NCI-H146 (cell line): ENCODE results near the gene ANXA1.

Experiments used
- DNase-seq: peaks from one replicate; lab custom pipeline; 2025; lab: John Stamatoyannopoulos, UW

ANXA1 gene

DNA sequence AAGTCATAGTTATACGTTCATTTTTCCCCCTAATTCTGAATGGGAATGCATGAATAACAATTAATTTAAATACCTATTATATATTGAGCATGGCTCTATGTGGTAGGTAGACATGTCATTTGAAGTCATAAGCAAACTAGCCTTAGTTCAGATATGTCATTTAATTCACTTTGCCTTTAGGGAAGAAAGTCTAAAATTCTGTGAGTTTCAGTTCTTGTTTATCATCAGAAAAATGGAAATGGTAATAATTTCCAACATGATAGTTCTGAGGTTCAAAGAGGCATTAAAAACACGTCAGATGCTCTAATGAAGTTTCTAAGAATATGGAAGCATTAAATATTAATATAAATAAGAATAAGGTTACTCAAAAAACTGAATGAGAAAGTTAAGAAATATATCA is 13.1 kb upstream of the ANXA1 start:
- no peak for DNase-seq

DNA sequence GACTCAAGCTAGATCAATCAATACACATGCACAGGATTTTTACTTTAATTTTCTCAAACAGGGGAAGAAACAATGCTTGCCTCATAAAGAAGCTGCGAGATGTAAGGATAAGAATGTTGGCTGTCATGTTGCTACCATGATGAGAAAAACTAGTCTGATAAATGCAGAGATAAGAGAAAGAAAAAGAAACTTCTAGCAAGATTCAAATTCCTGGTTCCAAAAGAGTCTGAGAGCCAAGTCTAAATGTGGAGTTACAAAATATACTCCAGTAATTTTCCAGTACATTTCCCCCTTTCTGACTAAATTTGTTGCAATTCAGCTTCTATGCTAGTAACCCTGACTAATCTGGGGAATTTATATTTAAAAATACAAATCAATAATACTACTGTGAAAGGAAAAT is 10.4 kb upstream of the ANXA1 start:
- no peak for DNase-seq

- DNase-seq, result no peak
Measured at GRCh38 chr9:73143711-73144328, 7.8 kb upstream of the ANXA1 start.

- no peak for DNase-seq
Measured at GRCh38 chr9:73146111-73146815, 5.4 kb upstream of the ANXA1 start.

- no peak for DNase-seq
Measured at GRCh38 chr9:73148447-73148937, 3.2 kb upstream of the ANXA1 start.

GRCh38 chr9:73149371-73150067 is 2.1 kb upstream of the ANXA1 start:
- no peak for DNase-seq

- DNase-seq, result no peak
Measured at GRCh38 chr9:73152543-73152844, 829 bp downstream of the ANXA1 start.

DNA sequence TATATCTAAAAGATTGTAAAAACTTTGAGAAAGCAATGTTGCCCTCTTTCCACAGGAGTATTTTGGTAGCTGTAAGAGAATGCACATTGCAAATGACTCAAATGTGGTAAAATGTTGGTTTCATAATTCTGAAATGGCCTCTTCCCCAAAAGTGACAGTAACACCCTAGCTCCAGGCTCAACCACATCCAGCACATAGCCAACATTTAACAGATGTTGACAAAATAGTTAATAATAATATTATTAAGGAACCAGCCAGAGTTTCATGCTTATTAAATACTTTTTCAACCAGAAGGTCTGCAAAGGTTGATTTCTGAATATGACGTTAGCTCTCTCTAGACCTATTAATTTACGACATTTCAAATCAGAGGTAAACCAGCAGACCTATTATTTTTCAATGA is 1.3 kb downstream of the ANXA1 start:
- DNase-seq, result no peak

DNA sequence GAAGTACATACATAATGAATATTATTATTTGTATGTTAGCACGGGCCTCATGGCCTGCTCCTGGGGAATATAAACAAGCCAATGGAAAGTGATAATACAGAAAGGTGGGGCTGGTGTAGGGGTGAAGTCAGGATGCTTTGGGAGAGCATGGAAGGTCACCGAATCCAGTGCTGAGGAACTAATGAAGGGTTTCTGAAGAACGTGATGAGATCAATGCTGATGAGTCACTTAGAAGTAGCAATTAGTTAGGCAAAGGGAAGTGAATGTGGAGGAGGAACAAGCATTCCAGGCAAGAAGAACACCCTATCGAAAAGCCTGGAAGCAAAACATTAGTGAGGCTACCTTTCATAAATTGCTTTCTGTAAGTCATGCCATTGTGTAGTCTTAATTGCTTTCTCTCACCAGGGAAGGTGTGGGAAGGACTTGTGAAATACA is 2.1 kb downstream of the ANXA1 start:
- DNase-seq, result no peak

DNA sequence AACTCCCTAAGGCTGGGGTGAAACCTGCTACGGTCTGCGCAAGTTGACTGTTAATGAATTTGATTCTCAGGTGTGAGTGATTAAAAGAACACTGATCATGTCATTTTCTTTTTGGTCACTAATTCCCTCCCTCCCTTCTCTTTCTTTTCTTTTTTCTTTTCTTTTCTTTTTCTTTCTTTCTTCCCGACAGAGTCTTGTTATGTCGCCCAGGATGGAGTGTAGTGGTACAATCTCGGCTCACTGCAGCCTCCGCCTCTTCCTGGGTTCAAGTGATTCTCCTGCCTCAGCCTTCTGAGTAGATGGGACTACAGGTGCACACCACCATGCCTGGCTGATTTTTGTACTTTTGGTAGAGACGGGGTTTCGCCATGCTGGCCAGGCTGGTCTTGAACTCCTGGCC is 2.6 kb downstream of the ANXA1 start:
- no peak for DNase-seq

GRCh38 chr9:73154722-73155121 is 3.1 kb downstream of the ANXA1 start:
- DNase-seq, result no peak

GRCh38 chr9:73155377-73155776 is 3.7 kb downstream of the ANXA1 start:
- no peak for DNase-seq

DNA sequence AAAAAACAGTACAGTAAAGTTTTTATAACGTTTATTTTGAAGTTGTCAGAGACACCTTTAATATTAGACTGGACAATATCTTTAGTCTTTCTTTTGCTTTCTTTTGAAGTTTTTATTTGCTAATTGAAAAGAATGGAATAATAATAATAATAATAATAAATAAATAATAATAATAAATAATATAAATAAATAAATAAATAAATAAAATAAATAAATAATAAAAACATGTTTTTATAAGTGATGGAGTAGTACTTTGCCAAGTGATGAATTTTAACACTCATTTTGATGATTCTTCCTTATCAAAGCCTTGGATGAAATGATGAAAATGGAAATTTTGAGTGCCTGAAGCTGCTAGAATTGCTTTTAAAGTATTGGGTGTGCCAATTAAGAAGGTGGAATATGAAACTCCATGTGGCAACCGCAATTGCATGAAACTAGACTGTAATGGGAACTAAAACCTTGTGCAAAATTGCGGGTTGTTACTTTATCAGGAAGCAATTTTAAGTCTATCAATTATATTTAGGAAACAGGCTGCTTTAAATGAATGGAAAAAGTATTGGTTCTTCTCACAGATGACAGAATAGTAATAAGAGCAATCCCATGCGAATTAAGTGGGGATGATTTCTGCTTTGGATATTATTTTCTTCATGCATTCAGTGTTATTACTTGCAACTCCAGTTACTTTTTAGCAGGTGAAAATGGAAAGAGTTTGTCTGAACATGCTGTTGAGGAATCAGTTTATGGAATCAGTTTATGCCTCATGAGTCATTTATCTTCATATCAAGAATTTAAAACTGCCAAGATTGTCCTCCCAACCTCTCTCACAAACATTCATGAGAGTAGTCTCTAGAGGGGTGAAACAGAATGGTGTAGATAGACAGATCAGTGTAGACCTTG is 4.6 kb downstream of the ANXA1 start:
- DNase-seq, result no peak

- no peak for DNase-seq
Measured at GRCh38 chr9:73156865-73157187, 5.2 kb downstream of the ANXA1 start.

GRCh38 chr9:73157811-73158210 is 6.1 kb downstream of the ANXA1 start:
- DNase-seq, result no peak

DNA sequence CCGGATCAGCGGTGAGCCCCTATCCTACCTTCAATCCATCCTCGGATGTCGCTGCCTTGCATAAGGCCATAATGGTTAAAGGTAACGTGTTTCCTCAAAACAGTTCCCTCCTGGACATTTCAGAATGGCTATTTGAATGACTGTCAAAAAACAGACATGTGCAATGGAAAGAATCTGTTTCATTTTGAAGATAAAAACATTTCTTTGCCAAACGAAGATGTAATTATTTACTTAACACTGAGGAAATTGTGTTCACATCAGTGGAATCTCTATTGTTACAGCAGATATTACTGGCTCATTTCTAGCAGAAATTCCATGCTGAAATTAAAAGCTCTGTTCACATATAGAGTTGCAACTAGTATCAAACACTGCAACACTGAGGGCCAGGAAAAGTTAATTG is 7.1 kb downstream of the ANXA1 start:
- DNase-seq, result no peak

DNA sequence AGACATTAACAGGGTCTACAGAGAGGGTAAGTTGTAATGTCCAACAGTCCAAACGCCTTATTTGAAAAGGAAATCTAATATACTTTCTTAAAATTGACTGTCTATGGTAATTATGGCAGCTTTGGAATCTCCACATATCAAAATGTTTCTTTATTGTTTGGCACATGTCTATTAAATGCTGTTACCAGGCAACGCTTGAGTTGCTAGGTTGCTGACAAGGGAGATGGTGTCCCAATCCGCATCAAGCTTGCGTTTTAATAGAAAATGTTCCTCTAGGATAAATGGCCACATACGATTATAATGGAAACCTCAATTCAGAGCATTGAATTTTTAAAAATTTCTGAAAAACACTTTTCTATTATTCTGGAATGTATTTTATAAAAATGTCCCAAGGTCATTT is 9.2 kb downstream of the ANXA1 start:
- DNase-seq, result no peak

DNA sequence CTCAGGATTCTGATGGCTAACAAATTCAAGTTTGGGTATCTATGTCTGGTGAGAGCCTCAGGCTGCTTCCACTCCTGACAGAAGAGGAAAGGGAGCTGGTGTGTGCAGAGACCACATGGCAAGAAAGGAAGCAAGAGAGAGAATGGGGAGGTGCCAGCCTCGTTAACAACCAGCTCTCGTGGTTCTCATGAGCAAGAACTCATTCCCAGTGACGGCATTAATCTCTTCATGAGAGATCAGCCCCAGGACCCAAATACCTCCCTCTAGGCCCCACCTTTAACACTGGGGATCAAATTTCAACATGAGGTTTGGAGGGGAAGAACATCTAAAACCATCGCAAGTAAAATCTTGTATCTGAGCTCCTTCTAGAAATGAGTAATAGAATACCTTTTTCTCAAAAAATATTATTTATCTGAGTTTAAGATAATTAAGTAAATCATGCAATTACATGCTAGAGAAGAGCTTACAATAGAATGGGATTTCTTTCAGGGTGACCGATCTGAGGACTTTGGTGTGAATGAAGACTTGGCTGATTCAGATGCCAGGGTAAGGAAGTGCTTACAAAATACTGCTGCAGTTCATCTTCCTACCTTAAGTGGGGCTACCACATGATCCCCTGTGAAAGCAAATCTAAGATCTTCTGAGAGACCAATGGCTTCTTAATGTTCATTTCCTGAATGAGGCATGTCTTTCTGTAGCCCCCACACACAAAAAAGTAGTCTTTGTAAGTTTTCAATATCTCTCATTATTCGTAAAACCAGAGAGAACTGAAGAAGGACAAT is 11.5 kb downstream of the ANXA1 start:
- no peak for DNase-seq

DNA sequence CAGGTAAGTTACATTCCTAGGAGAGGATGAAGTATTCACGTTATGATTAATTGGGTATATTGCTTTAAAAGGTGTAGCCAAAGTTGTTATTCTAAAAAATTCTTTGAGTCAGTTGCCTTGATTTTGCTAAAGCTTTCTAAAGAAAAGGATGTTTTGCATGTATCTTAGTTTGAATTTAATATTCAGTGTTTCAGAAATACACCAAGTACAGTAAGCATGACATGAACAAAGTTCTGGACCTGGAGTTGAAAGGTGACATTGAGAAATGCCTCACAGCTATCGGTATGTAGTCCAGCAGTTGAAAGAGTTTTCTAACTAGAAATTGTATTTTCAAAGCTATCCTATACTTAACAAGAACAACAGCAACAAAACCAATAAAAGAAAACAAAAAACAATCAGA is 14.2 kb downstream of the ANXA1 start:
- no peak for DNase-seq

DNA sequence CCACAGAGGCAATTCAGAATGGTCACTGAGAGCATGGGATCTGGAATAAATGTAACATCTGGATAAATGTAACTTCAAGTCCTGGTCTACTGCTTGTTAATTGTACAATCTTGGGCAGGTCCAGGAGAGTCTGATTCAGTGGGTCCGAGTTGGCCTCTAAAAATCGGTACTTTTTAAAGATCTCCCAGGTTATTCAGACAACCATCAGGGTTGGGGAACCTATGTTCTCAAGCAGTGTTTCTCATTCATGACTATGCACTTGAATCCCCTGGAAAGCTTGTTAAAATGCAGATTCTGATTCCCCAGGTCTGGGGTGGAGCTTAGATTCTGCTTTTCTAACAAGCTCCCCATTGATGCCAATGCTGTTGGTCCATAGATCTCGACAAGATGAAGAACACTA is 14.8 kb downstream of the ANXA1 start:
- DNase-seq, result no peak

DNA sequence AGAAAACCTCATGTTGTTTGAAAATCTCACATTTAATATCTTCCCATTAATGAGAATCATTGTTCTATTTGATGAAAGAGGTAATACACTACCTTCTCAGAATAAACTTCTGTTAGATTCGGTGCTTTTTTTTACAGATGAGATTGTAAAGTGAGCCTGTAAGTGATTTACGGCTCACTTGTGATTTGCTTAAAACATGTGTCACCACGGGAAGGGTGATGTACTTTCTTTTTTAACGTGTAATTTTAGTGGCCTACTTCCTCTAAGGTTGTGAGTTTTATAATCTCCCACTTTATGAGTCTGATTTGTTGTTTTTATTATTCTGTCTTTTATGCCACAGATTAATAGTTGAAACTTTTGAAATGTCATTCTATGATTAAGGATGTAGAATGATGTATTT is 15.9 kb downstream of the ANXA1 start:
- DNase-seq, result no peak
